Right lobe of liver (tissue), 6 donors: ENCODE data around the gene TMEM201. TPM values are rescaled to one million over a fixed set of nuclear protein-coding genes. Genes with fewer than 3 reads are reported as not detected.
A peak's percentile ranks its signal among the peaks of the same experiment; 100 is the strongest.

Source experiments
- ATAC-seq, 4 donors: fragments of 200-7000 bp; cut with Tn5 transposase; one replicate each; pipeline ENCODE4 v1.9.1; 2020; ENCODE audit warnings: mild to moderate bottlenecking in 4 of 4, moderate library complexity in 4 of 4
- DNase-seq, 3 donors: peaks; one replicate each; pipeline ENCODE4 v3.0.0-alpha.2; 2020
- H3K27ac ChIP-seq, 3 donors: fragments of 200-600 bp; one replicate each; pipeline ENCODE4 v1.8.0; 2022
- H3K27me3 ChIP-seq, 2 donors: fragments of 200-600 bp; one replicate each; pipeline ENCODE4 v1.8.0; 2022
- H3K36me3 ChIP-seq, 4 donors: fragments of 200-600 bp; sonication (generic) in 1 of 4; one replicate each; pipeline versions ENCODE4 v1.5.1 to v1.8.0; 2017 to 2022; ENCODE audit warnings: control low read depth in 1 of 4
- H3K4me1 ChIP-seq, 4 donors: fragments of 200-600 bp; sonication (generic) in 1 of 4; one replicate each; pipeline versions ENCODE4 v1.5.1 to v1.8.0; 2017 to 2022; ENCODE audit warnings: control low read depth in 1 of 4
- H3K4me3 ChIP-seq, 3 donors: fragments of 200-600 bp; one replicate each; pipeline ENCODE4 v1.8.0; 2022
- H3K9me3 ChIP-seq, 4 donors: fragments of 200-600 bp; sonication (generic) in 1 of 4; one replicate each; pipeline versions ENCODE4 v1.5.1 to v1.8.0; 2017 to 2022; ENCODE audit warnings: control low read depth in 1 of 4
- CTCF ChIP-seq, 4 donors: fragments of 200-600 bp in 3 of 4; fragments of 450-650 bp in 1 of 4; IDR thresholded peaks; one replicate each; pipeline versions ENCODE4 v1.5.1 to v1.8.0; 2016 to 2022; ENCODE audit warnings: antibody characterized with exemption in 4 of 4, mild to moderate bottlenecking in 2 of 4
- POLR2A ChIP-seq: fragments of 450-650 bp; IDR thresholded peaks from one replicate; pipeline ENCODE4 v1.6.1; 2017; ENCODE audit warnings: antibody characterized with exemption, mild to moderate bottlenecking
- WGBS: methylation state at CpG from one replicate; pipeline ENCODE4 v1.1.6; 2018; ENCODE audit warnings: low coverage, low lambda C conversion rate; ENCODE audit not compliant: insufficient coverage; ENCODE audit errors: missing lambda C conversion rate; 5-methylcytosine and 5-hydroxymethylcytosine counted together
- intact Hi-C, 2 donors: fragments of 100-400 bp; cut with DNase I; formaldehyde crosslinking; loops; one replicate each; pipeline versions ENCODE4 v1.11.2 to v1.14.1; 2022
- total RNA-seq, 6 experiments: library from RNA; depleted of rRNA in 2 of 6; stranded (reverse); fragments of >200 nt in 2 of 6; fragmentation: NEBNext Ultra II Directional in 3 of 6; extraction: Animal tissue kit (Norgen Biotek cat#: 25700) in 3 of 6; gene quantifications; one replicate each; pipeline versions ENCODE4 v1.1.0 to v1.2.4, GENCODE V29; 2016 to 2023
- donor health status: DM: no; HTN: yes; CAD: no.
- donor health status: DM: no; HTN: no; CAD: no.
- donor health status: DM: no; HTN: no; CAD: no.
- donor health status: DM: no; HTN: yes; CAD: no.
- donor health status: DM: no; HTN: yes; CAD: no.

TMEM201 gene
- total RNA-seq, 6 experiments from 2014 or later = 1.6 to 5.8 (median 3.0) TPM

GRCh38 chr1:9646037-9646436 is 57.3 kb downstream of the TMEM201 start:
- ATAC-seq = no peak
- intact Hi-C loops = no loop called here
- no peak for TF ChIP-seq POLR2A
- TF ChIP-seq CTCF (IDR thresholded peaks at IDR 0.05) = no peak
- H3K36me3 ChIP-seq = no peaks in the 10 kb centered on the region
- DNase-seq = no peak
- 92% methylated on average over 12 of the region's 13 CpGs for WGBS
- H3K4me1 ChIP-seq = no peaks in the 10 kb centered on the region
- H3K9me3 ChIP-seq = no peaks in the 10 kb centered on the region
- H3K4me3 ChIP-seq = no peak overlapping the region
- no peaks in the 10 kb centered on the region for H3K27me3 ChIP-seq
- H3K27ac ChIP-seq = no peak overlapping the region

- DNase-seq = no peak
- peaks cover 0 to 11% (median 0%) of the 10 kb centered on the region in 4 donors for H3K4me1 ChIP-seq
- no peak for ATAC-seq
- H3K27me3 ChIP-seq = peaks cover 0 to 15% of the 10 kb centered on the region in 2 donors
- H3K4me3 ChIP-seq = no peak overlapping the region
- 59% methylated on average over 5 of the region's 10 CpGs for WGBS
- H3K9me3 ChIP-seq = no peaks in the 10 kb centered on the region
- TF ChIP-seq CTCF (IDR thresholded peaks at IDR 0.05) (no peak), POLR2A (no peak)
- H3K27ac ChIP-seq = no peak overlapping the region
- no peaks in the 10 kb centered on the region for H3K36me3 ChIP-seq
- intact Hi-C loops = no loop called here
Measured at GRCh38 chr1:9648171-9648570, 59.5 kb downstream of the TMEM201 start.

GRCh38 chr1:9649769-9650168 is 61.1 kb downstream of the TMEM201 start:
- Histone ChIP-seq H3K4me1 (peaks cover 0 to 11% (median 0%) of the 10 kb centered on the region in 4 donors), H3K9me3 (no peaks in the 10 kb centered on the region), H3K36me3 (no peaks in the 10 kb centered on the region), H3K4me3 (no peak overlapping the region), H3K27ac (no peak overlapping the region), H3K27me3 (peaks cover 0 to 15% of the 10 kb centered on the region in 2 donors)
- WGBS = 71% methylated on average over 2 of the region's 3 CpGs
- no peak for TF ChIP-seq POLR2A
- ATAC-seq = no peak
- no peak for DNase-seq
- intact Hi-C loops = no loop called here

- no peaks in the 10 kb centered on the region for H3K9me3 ChIP-seq
- TF ChIP-seq POLR2A (no peak), CTCF (IDR thresholded peaks at IDR 0.05) (no peak)
- H3K4me1 ChIP-seq = peaks cover 0 to 11% (median 0%) of the 10 kb centered on the region in 4 donors
- 17% methylated on average over 10 of the region's 10 CpGs for WGBS
- intact Hi-C loops = no loop called here
- peaks cover 0 to 15% of the 10 kb centered on the region in 2 donors for H3K27me3 ChIP-seq
- no peaks in the 10 kb centered on the region for H3K36me3 ChIP-seq
- no peak for ATAC-seq
- H3K27ac ChIP-seq = no peak overlapping the region
- no peak for DNase-seq
- peak overlapping the region in 2 of 3 donors; percentile 33 to 53 for H3K4me3 ChIP-seq
Measured at GRCh38 chr1:9651220-9651564, 62.5 kb downstream of the TMEM201 start.

GRCh38 chr1:9651565-9652378 is 63.1 kb downstream of the TMEM201 start, which contains the start of gene PIK3CD:
Gene PIK3CD, plus strand, starts transcription at chr1:9651731. Its CDS starts 58,725 bp downstream, at chr1:9710456.
- WGBS = 1% methylated on average over 13 of the region's 94 CpGs
- Histone ChIP-seq H3K27me3 (peaks cover 0 to 15% of the 10 kb centered on the region in 2 donors), H3K36me3 (no peaks in the 10 kb centered on the region), H3K27ac (peak within 1 kb of the TSS; percentile 26 to 72 (median 55)), H3K4me3 (peak within 1 kb of the TSS; percentile 33 to 53 (median 38)), H3K9me3 (no peaks in the 10 kb centered on the region), H3K4me1 (peaks cover 0 to 11% (median 0%) of the 10 kb centered on the region in 4 donors)
- TF ChIP-seq POLR2A (no peak), CTCF (IDR thresholded peaks at IDR 0.05) (no peak)
- intact Hi-C loops = no loop called here
- DNase-seq (peak in 2 of 3 donors; percentile 43 to 60), ATAC-seq (peak; percentile 52 to 70 (median 62))
